Neuronal stem cell (in vitro differentiated cells): Measurements from ENCODE around the gene PHKG1.
"Not testable (repeated sequence)": the region's sequence is repeated elsewhere in the genome, so short reads cannot be mapped to it uniquely, and the experiment has no call there.

Experiments
- DNase-seq: peaks from one replicate; pipeline ENCODE4 v3.0.0-alpha.2; 2013; ENCODE audit warnings: low spot score
- H2AFZ ChIP-seq: one replicate; pipeline ENCODE4 v1.6.1; 2013; ENCODE audit warnings: mild to moderate bottlenecking, low read length, inconsistent platforms
- H2AK5ac ChIP-seq: 2 replicates; pipeline ENCODE4 v1.6.1; 2013; ENCODE audit warnings: low read depth, mild to moderate bottlenecking, inconsistent platforms, low read length, moderate library complexity, mixed read lengths
- H2BK120ac ChIP-seq: 2 replicates; pipeline ENCODE4 v1.6.1; 2013; ENCODE audit warnings: low read depth, mild to moderate bottlenecking, inconsistent platforms, low read length, moderate library complexity, mixed read lengths
- H2BK12ac ChIP-seq: one replicate; pipeline ENCODE4 v1.6.1; 2013; ENCODE audit warnings: low read length, inconsistent platforms
- H2BK15ac ChIP-seq: 2 replicates; pipeline ENCODE4 v1.6.1; 2013; ENCODE audit warnings: mild to moderate bottlenecking, low read length, inconsistent platforms, mixed read lengths
- H2BK5ac ChIP-seq: one replicate; pipeline ENCODE4 v1.6.1; 2013; ENCODE audit warnings: inconsistent platforms, mild to moderate bottlenecking, low read length, moderate library complexity
- H3K14ac ChIP-seq: one replicate; pipeline ENCODE4 v1.6.1; 2013; ENCODE audit warnings: low read length, inconsistent platforms
- H3K18ac ChIP-seq: 2 replicates; pipeline ENCODE4 v1.6.1; 2013; ENCODE audit warnings: low read length, inconsistent platforms
- H3K23ac ChIP-seq: 2 replicates; pipeline ENCODE4 v1.6.1; 2013; ENCODE audit warnings: low read depth, mild to moderate bottlenecking, mixed read lengths, low read length, inconsistent platforms; ENCODE audit not compliant: poor library complexity
- H3K27ac ChIP-seq: replicated peaks from 3 replicates; pipeline ENCODE4 v1.5.1; 2013; ENCODE audit warnings: low read length, inconsistent platforms
- H3K27me3 ChIP-seq, 3 experiments: 2 replicates each; pipeline ENCODE4 v1.6.1; 2013; ENCODE audit warnings: low read length in 3 of 3, mild to moderate bottlenecking in 2 of 3, inconsistent platforms in 1 of 3, low read depth in 1 of 3, mixed read lengths in 1 of 3, moderate library complexity in 1 of 3; ENCODE audit not compliant: control insufficient read depth in 3 of 3, insufficient read depth in 3 of 3
- H3K36me3 ChIP-seq, 2 donors: replicated peaks in 1 of 2; 2 replicates each; pipeline ENCODE4 v1.6.1; 2013; ENCODE audit warnings: low read length in 2 of 2; ENCODE audit not compliant: control insufficient read depth in 2 of 2, insufficient read depth in 2 of 2
- H3K4ac ChIP-seq: 2 replicates; pipeline ENCODE4 v1.6.1; 2013; ENCODE audit warnings: inconsistent platforms, mild to moderate bottlenecking, low read length, moderate library complexity
- H3K4me1 ChIP-seq, 2 donors: 1 replicate in 1 of 2; 2 replicates in 1 of 2; pipeline ENCODE4 v1.6.1; 2013; ENCODE audit warnings: low read length in 2 of 2, low read depth in 1 of 2; ENCODE audit not compliant: control insufficient read depth in 2 of 2, insufficient read depth in 1 of 2
- H3K4me2 ChIP-seq: one replicate; pipeline ENCODE4 v1.6.1; 2013; ENCODE audit warnings: mild to moderate bottlenecking, low read length, inconsistent platforms; ENCODE audit not compliant: insufficient read depth, poor library complexity, severe bottlenecking
- H3K4me3 ChIP-seq, 2 donors: 2 replicates each; pipeline ENCODE4 v1.5.1; 2013; ENCODE audit warnings: low read length in 2 of 2, mild to moderate bottlenecking in 2 of 2, inconsistent platforms in 1 of 2, moderate library complexity in 1 of 2
- H3K79me1 ChIP-seq: one replicate; pipeline ENCODE4 v1.6.1; 2013; ENCODE audit warnings: low read depth, mild to moderate bottlenecking, inconsistent platforms, low read length, moderate library complexity
- H3K9ac ChIP-seq: one replicate; pipeline ENCODE4 v1.6.1; 2013; ENCODE audit warnings: mild to moderate bottlenecking, low read depth, low read length, inconsistent platforms; ENCODE audit not compliant: poor library complexity
- H3K9me3 ChIP-seq, 2 donors: replicated peaks in 1 of 2; 2 replicates each; pipeline versions ENCODE3 to v1.6.1; 2013; ENCODE audit warnings: low read length in 2 of 2, mild to moderate bottlenecking in 2 of 2, inconsistent platforms in 1 of 2, low read depth in 1 of 2, mixed read lengths in 1 of 2, moderate library complexity in 1 of 2; ENCODE audit not compliant: control insufficient read depth in 2 of 2, insufficient read depth in 1 of 2
- H4K8ac ChIP-seq: one replicate; pipeline ENCODE4 v1.6.1; 2013; ENCODE audit warnings: low read depth, mild to moderate bottlenecking, inconsistent platforms, low read length, moderate library complexity
- H4K91ac ChIP-seq: one replicate; pipeline ENCODE4 v1.6.1; 2013; ENCODE audit warnings: low read length, low read depth, mild to moderate bottlenecking, inconsistent platforms; ENCODE audit not compliant: poor library complexity
- WGBS, 2 donors: extraction: QIAGEN DNeasy Blood & Tissue Kit; methylation state at CpG; one replicate each; pipeline ENCODE4 v1.1.7; 2013; ENCODE audit warnings: missing lambda C conversion rate in 2 of 2, mixed read lengths in 1 of 2; ENCODE audit not compliant: insufficient read length in 2 of 2, insufficient replicate concordance in 1 of 2; ENCODE audit errors: extremely low coverage in 2 of 2; 5-methylcytosine and 5-hydroxymethylcytosine counted together

The PHKG1 gene

DNA sequence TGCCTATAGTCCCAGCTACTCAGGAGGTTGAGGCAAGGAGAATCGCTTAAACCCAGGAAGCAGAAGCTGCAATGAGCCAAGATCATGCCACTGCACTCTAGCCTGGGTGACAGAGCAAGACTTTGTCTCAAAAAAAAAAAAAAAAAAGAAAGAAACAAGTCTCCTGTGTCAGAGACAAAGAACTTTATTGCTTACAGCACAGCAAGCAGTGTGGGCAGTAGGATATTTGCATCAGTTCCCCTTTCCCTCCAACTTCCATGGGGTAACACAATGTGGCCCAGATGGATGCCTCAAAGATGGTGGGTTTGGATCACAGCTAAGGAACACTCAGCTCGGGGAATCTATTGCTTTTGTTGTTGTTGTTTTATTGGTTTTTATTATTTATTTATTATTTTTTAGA is 47.0 kb downstream of the PHKG1 start:
- not testable (repeated sequence) for H3K27ac ChIP-seq, H2AK5ac ChIP-seq, H3K23ac ChIP-seq, H3K14ac ChIP-seq, H3K9me3 ChIP-seq, H2AFZ ChIP-seq, H2BK120ac ChIP-seq, H3K4me3 ChIP-seq, H2BK12ac ChIP-seq, H3K4me1 ChIP-seq, H4K91ac ChIP-seq, H3K18ac ChIP-seq, H4K8ac ChIP-seq, DNase-seq, H2BK5ac ChIP-seq, H2BK15ac ChIP-seq, H3K4me2 ChIP-seq, H3K79me1 ChIP-seq, H3K27me3 ChIP-seq, H3K4ac ChIP-seq, H3K9ac ChIP-seq
- peaks cover 4 to 22% of the 10 kb centered on the region in 2 donors for H3K36me3 ChIP-seq
- WGBS, 2 donors: no CpG with 5 or more reads among the region's 2 CpGs

DNA sequence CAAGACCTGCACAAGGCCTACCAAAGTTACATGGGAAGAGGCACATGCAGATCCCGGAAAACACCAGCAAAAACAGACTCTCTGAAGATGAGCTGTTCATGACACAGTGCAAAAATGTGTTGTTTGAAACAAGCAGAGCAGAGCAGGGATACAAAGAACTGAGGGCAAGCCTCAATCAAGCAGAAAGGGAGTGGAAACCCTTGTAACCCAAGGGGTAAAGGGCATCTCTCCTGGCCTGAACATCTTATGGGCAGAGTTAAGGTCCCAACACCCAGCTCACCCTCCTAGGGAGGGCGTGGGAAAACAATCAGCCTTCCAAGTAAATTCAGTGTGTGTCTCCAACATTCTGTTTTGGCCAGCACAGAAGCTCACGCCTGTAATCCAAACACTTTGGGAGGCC is 52.0 kb downstream of the PHKG1 start:
- no CpG with 5 or more reads among the region's 3 CpGs for WGBS, 2 donors

DNA sequence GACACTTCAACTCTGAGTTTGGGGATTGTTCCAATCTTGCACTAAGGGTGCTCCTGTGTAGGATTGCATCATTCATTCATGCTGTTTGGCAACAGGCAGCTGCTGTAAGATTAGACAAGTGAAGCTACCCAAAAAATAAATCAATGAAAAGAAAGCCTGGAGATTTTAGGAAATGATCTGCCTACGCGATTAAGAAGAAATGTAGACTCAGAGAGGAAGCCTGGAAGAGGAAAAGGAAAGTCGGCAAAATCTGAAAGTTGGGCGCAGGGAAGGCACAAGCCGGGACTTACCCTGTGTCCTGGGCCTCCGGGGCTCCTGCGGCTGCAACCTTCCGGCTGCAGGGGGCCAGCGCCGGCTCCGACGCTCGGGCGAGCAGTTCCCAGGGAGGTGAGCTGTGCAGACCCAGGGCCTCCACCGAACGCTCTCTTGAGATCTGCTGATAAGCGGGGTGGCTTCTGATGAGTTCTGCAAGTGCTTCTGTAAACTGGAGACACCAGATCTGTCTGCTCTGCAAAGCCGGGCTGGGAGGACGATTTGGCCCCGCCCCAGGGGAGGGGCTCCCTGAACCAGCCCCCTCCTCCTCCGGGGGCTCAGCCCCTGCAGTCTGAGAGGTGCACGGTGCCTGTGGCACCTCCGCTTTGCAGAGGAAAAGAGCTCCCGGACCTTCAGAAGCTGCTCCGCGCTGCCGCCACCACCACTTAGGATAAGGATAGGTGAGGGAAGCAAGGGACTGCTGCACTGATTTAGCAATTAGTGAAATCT is 58.9 kb downstream of the PHKG1 start:
- H3K36me3 ChIP-seq: peaks cover 6 to 36% of the 10 kb centered on the region in 2 donors
- no peak overlapping the region for H2AK5ac ChIP-seq
- no peaks in the 10 kb centered on the region for H3K79me1 ChIP-seq
- H3K4me2 ChIP-seq: peak overlapping the region; percentile 82
- H3K4me1 ChIP-seq: no peaks in the 10 kb centered on the region
- no CpG with 5 or more reads among the region's 27 CpGs for WGBS, 2 donors
- peak overlapping the region; percentile 89 for H3K23ac ChIP-seq
- H2AFZ ChIP-seq: peak overlapping the region; percentile 95
- DNase-seq: peak; percentile 78
- H3K27ac ChIP-seq: peak overlapping the region; percentile 84
- no peak overlapping the region for H4K91ac ChIP-seq
- H3K14ac ChIP-seq: no peak overlapping the region
- no peak overlapping the region for H2BK5ac ChIP-seq
- no peaks in the 10 kb centered on the region for H3K9me3 ChIP-seq
- no peak overlapping the region for H2BK120ac ChIP-seq
- no peak overlapping the region for H3K4ac ChIP-seq
- no peak overlapping the region for H2BK15ac ChIP-seq
- no peaks in the 10 kb centered on the region for H3K27me3 ChIP-seq
- no peak overlapping the region for H3K9ac ChIP-seq
- peak overlapping the region; percentile 98 for H3K18ac ChIP-seq
- no peak overlapping the region for H2BK12ac ChIP-seq
- peak overlapping the region; percentile 56 to 87 for H3K4me3 ChIP-seq
- H4K8ac ChIP-seq: no peak overlapping the region

More for the DNA sequence above, 52.0 kb downstream of the PHKG1 start:
- Histone ChIP-seq H3K36me3 (peaks cover 4 to 35% of the 10 kb centered on the region in 2 donors), H2BK5ac (no peak overlapping the region), H2BK120ac (no peak overlapping the region), H3K4me1 (no peaks in the 10 kb centered on the region), H2BK12ac (no peak overlapping the region), H3K27ac (no peak overlapping the region), H3K4me2 (no peak overlapping the region), H3K18ac (no peak overlapping the region), H2AFZ (no peak overlapping the region), H2AK5ac (no peak overlapping the region), H3K9ac (no peak overlapping the region), H2BK15ac (no peak overlapping the region), H3K23ac (no peak overlapping the region), H3K14ac (no peak overlapping the region), H3K27me3 (no peaks in the 10 kb centered on the region), H3K4ac (no peak overlapping the region), H4K91ac (no peak overlapping the region), H3K79me1 (no peaks in the 10 kb centered on the region), H3K4me3 (no peak overlapping the region), H4K8ac (no peak overlapping the region), H3K9me3 (no peaks in the 10 kb centered on the region)
- no peak for DNase-seq

DNA sequence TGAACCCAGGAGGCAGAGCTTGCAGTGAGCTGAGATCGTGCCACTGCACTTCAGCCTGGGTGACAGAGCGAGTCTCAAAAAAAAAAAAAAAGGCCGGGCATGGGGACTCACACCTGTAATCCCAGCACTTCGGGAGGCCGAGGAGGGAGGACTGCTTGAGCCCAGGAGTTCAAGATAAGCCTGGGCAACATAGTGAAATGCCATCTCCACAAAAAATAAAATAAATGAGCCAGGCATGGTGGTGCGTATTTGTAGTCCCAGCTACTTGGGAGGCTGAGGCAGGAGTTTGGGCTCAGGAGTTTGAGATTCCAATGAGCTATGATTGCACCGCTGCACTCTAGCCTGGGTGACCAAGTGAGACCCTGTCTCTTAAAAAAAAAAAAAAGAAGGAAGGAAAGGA is 60.2 kb downstream of the PHKG1 start:
- H3K4me1 ChIP-seq, H2AFZ ChIP-seq, DNase-seq, H3K9me3 ChIP-seq, H3K4me3 ChIP-seq, H2BK12ac ChIP-seq, H3K4ac ChIP-seq, H3K79me1 ChIP-seq, H2BK5ac ChIP-seq, H2BK120ac ChIP-seq, H4K91ac ChIP-seq, H3K14ac ChIP-seq, H3K4me2 ChIP-seq, H2AK5ac ChIP-seq, H3K27ac ChIP-seq, H2BK15ac ChIP-seq, H3K9ac ChIP-seq, H3K18ac ChIP-seq, H3K23ac ChIP-seq, H3K27me3 ChIP-seq, H4K8ac ChIP-seq: not testable (repeated sequence)
- H3K36me3 ChIP-seq: peaks cover 8 to 41% of the 10 kb centered on the region in 2 donors
- WGBS, 2 donors: no CpG with 5 or more reads among the region's 7 CpGs
